ENCODE results near the gene BOK. TPM values are rescaled to one million over a fixed set of nuclear protein-coding genes. Genes with fewer than 3 reads are reported as not detected.

Gene BOK, protein sequence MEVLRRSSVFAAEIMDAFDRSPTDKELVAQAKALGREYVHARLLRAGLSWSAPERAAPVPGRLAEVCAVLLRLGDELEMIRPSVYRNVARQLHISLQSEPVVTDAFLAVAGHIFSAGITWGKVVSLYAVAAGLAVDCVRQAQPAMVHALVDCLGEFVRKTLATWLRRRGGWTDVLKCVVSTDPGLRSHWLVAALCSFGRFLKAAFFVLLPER
- 10 to 100 TPM; 49.6 to 81.6 (median 71.4) TPM for total RNA-seq

DNA sequence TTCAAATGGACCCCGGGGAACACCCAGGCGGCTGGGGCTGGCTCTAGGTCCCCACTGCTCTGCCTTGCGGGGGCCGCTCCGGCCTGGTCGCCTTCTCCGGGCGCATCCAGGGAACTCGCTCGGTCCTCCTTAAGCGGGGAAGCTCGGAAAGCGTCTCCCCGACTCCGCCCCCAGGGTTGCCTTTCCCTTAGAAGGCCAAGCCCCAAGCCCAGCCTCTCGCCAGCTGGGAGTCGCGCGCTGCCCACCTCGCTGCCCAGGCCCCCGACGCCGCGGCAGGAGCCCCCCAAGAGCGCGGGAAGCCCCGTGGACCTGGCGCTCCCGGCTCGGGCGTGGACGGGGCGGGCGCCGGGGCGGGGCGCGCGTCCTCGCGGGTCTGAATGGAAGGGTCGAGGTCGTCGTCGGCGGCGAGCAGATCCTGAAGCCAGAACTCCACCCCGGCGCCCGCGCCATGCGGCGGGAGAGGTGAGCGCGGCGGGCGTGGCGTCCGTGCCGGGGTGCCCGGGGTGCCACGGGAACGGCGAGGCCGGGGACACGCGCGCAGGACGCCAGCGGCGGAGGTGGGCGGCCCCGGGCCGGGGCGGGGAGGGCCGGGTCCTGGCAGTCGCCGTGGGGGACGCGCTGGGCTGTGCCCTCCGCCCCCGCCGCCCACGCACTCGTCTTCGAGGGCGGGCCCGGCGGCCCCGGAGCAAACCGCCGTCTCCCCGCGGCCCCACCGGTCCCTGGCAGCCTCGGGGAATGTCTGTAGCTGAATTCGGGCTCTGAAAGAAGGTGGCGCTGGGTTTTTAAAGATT is at the start of gene BOK:
Gene BOK (plus strand): TSS at position 214 of the 791 bp plus-strand sequence. CDS start 739 bp downstream, outside the sequence.
- Histone ChIP-seq H3K27ac (peak within 1 kb of the TSS; percentile 56 to 89 (median 66)), H3K36me3 (peaks cover 0 to 14% (median 0%) of the 10 kb centered on the region in 3 donors), H3K4me3 (peak within 1 kb of the TSS; percentile 37 to 77 (median 46)), H3K27me3 (peaks cover 0 to 13% of the 10 kb centered on the region in 2 donors), H3K4me1 (peaks cover 0 to 51% (median 16%) of the 10 kb centered on the region in 4 donors), H3K9me3 (peaks cover 0 to 28% (median 3%) of the 10 kb centered on the region in 4 donors)
- no peak for DNase-seq (ENCODE audit: low spot score in 2 of 2)
- TF ChIP-seq EP300 (IDR thresholded peaks at IDR 0.05) (no peak), POLR2A (IDR thresholded peaks at IDR 0.05) (peak in 1 of 2 donors; percentile 27)
- 1 to 2% methylated on average over 43 to 61 of the region's 98 CpGs for WGBS, 2 donors

DNA sequence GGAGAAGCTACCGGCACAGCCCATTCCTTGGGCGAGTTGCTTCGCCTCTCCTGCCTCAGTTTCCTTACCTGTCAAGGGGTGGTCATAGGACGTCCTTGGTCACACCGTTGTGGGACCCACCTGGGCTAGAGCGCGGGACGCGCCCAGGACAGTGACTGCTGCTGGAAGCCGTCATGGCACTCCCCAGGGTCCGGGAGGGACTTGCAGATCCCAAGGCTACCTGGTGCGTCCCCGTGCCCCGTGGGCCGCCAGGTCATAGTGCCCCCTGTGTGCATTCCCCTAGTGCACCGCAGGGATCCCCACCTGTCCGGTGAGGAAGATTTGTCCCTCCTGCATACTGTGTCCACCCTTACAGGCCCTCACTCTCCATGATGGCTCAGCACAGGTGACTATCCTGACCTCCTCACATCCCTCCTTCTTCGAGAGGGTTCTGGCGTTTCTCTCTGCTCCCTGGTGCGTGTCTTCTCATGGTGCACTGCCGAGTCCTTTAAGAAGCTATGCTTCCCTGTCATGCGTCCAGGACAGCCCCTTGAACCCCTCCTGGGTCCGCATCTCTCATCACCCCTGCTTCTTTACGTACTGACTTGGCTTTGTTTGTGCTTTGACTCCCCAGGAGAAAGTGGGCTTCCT is 49.3 kb upstream of the BOK start:
- DNase-seq (ENCODE audit: low spot score in 2 of 2), result no peak
- TF ChIP-seq POLR2A (IDR thresholded peaks at IDR 0.05), result no peak
- TF ChIP-seq, protein P1, sequence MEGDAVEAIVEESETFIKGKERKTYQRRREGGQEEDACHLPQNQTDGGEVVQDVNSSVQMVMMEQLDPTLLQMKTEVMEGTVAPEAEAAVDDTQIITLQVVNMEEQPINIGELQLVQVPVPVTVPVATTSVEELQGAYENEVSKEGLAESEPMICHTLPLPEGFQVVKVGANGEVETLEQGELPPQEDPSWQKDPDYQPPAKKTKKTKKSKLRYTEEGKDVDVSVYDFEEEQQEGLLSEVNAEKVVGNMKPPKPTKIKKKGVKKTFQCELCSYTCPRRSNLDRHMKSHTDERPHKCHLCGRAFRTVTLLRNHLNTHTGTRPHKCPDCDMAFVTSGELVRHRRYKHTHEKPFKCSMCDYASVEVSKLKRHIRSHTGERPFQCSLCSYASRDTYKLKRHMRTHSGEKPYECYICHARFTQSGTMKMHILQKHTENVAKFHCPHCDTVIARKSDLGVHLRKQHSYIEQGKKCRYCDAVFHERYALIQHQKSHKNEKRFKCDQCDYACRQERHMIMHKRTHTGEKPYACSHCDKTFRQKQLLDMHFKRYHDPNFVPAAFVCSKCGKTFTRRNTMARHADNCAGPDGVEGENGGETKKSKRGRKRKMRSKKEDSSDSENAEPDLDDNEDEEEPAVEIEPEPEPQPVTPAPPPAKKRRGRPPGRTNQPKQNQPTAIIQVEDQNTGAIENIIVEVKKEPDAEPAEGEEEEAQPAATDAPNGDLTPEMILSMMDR (IDR thresholded peaks at IDR 0.05), result no peak
- TF ChIP-seq EP300 (IDR thresholded peaks at IDR 0.05), result no peak
- Histone ChIP-seq H3K4me3 (peak overlapping the region; percentile 78 to 94 (median 82)), H3K9me3 (no peaks in the 10 kb centered on the region), H3K36me3 (peaks cover 0 to 3% (median 0%) of the 10 kb centered on the region in 3 donors), H3K27ac (peak overlapping the region; percentile 69 to 91 (median 86)), H3K27me3 (no peaks in the 10 kb centered on the region), H3K4me1 (peaks cover 0 to 41% (median 23%) of the 10 kb centered on the region in 4 donors)
- 16 to 26% methylated on average over 19 to 23 of the region's 24 CpGs for WGBS, 2 donors

DNA sequence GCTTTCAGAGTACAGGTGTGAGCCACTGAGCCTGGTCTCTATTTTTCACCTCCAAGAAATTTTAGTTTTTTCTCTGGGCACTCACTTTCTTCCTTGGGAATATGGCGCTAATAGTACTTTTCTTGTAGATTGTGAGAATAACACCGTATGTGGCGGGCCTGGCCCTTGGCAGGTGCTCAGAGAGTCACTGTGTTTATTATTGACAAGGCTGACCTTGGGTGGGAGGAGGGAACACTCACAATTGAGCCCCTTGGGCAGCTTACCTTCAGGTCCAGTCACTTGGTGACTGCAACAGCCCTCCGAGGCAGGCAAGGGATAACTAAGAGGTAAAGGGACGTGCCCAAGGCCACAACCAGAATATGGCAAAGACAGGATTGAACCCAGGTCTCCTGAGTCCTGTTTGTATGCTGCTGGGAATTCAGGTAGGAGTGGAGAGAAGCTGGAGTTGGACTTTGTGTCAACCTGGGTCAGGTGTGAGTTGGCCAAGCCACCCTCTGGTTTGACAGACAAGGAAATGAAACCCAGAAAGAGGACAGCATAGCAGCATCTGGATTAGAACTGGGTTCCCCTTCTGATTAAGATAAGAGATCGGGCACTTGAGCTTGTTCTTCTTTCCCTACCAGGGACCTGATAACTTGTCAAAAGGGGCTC is 47.3 kb upstream of the BOK start:
- no peaks in the 10 kb centered on the region for H3K36me3 ChIP-seq
- peaks cover 0 to 26% (median 20%) of the 10 kb centered on the region in 4 donors for H3K4me1 ChIP-seq
- no peaks in the 10 kb centered on the region for H3K27me3 ChIP-seq
- H3K27ac ChIP-seq, result no peak overlapping the region
- WGBS, 2 donors, result 95% methylated on average over 6 of the region's 6 CpGs
- no peak overlapping the region for H3K4me3 ChIP-seq
- no peaks in the 10 kb centered on the region for H3K9me3 ChIP-seq
- no peak for TF ChIP-seq POLR2A (IDR thresholded peaks at IDR 0.05)
- TF ChIP-seq EP300 (IDR thresholded peaks at IDR 0.05), result no peak
- TF ChIP-seq, protein P1 (IDR thresholded peaks at IDR 0.05), result no peak
- DNase-seq (ENCODE audit: low spot score in 2 of 2), result no peak

DNA sequence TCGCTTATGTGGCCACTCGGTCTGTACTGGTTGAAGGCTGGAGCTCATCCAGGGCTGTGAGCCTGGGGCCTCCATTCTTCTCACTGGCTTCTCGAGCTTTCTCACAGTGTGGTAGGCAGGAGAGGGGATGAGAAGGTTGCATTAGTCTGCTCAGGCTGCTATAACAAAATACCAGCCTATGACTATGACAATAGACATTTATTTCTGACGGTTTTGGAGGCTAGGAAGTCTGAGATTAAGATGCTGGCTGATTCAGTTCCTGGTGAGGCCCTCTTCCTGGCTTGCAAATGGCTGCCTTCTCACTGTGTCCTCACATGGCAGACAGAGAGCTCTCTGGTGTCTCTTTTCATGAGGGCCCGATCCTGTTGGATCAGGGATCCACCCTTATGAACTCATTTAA is 44.0 kb upstream of the BOK start:
- TF ChIP-seq, protein P1 (IDR thresholded peaks at IDR 0.05), result no peak
- TF ChIP-seq POLR2A (IDR thresholded peaks at IDR 0.05) (no peak), EP300 (IDR thresholded peaks at IDR 0.05) (no peak)
- H3K4me1 ChIP-seq, result peaks cover 0 to 5% (median under 1%) of the 10 kb centered on the region in 4 donors
- 66 to 68% methylated on average over 5 of the region's 5 CpGs for WGBS, 2 donors
- no peaks in the 10 kb centered on the region for H3K36me3 ChIP-seq
- H3K9me3 ChIP-seq, result no peaks in the 10 kb centered on the region
- no peak overlapping the region for H3K4me3 ChIP-seq
- H3K27ac ChIP-seq, result no peak overlapping the region
- H3K27me3 ChIP-seq, result peaks cover 0 to 6% of the 10 kb centered on the region in 2 donors
- no peak for DNase-seq (ENCODE audit: low spot score in 2 of 2)

DNA sequence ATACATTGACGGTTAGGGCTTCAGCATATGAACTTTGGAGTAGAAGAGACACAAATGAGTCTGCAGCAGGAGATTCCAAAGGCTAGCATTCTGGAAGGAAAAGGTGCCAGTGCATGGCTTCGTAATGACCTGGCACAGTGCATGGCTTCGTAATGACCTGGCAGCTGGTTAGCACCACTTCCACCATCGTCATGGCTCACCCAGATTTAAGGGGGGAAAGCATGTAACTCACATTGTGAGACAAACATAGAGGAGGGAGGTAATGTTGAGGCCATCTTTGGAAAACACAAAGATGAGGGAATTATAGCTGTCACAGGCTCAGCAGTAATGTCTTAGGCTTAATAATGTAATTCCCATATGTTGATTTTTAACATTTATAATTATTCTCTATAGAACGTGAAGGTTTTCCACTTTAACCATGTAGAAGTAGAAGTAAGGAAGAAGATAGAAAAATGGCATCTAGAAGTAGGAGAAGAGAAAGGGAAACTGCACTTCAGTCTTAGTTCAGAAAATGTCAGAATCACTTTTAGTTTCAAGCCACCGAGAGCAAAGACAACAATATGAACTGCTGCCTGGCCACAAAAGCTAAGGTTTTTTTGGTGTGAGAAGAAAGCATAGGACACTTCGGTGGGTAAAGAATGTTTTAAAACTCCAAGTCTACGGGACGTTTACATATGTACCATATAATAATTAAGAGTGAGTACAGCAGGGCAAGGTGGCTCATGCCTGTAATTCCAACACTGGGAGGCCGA is 43.4 kb upstream of the BOK start:
- no peaks in the 10 kb centered on the region for H3K36me3 ChIP-seq
- H3K9me3 ChIP-seq, result no peaks in the 10 kb centered on the region
- no peaks in the 10 kb centered on the region for H3K4me1 ChIP-seq
- H3K27me3 ChIP-seq, result peaks cover 0 to 12% of the 10 kb centered on the region in 2 donors
- DNase-seq (ENCODE audit: low spot score in 2 of 2), result no peak
- TF ChIP-seq, protein P1 (IDR thresholded peaks at IDR 0.05), result no peak
- no peak for TF ChIP-seq POLR2A (IDR thresholded peaks at IDR 0.05)
- TF ChIP-seq EP300 (IDR thresholded peaks at IDR 0.05), result no peak
- H3K4me3 ChIP-seq, result no peak overlapping the region
- no peak overlapping the region for H3K27ac ChIP-seq
- 56% methylated on average over 10 of the region's 10 CpGs for WGBS, 2 donors

Measured in tibial nerve (tissue), 4 donors.